Urinary bladder (tissue), 4 donors: ENCODE measurements around the gene NR1D2. TPM values are rescaled to one million over a fixed set of nuclear protein-coding genes. Genes with fewer than 3 reads are reported as not detected.
A peak's percentile ranks its signal among the peaks of the same experiment; 100 is the strongest.

Experiments used
- DNase-seq: peaks from one replicate; pipeline ENCODE4 v3.0.0-alpha.2; 2015; ENCODE audit errors: extremely low spot score
- H3K27ac ChIP-seq: one replicate; pipeline ENCODE4 v1.5.1; 2013; ENCODE audit warnings: low read depth, mild to moderate bottlenecking, moderate library complexity
- H3K36me3 ChIP-seq: one replicate; pipeline ENCODE4 v1.6.1; 2013; ENCODE audit warnings: mild to moderate bottlenecking, moderate library complexity; ENCODE audit not compliant: insufficient read depth
- H3K4me1 ChIP-seq: one replicate; pipeline ENCODE4 v1.6.1; 2013; ENCODE audit warnings: mild to moderate bottlenecking, moderate library complexity; ENCODE audit not compliant: insufficient read depth
- H3K4me3 ChIP-seq: one replicate; pipeline ENCODE4 v1.5.1; 2013; ENCODE audit warnings: low read depth, low read length
- WGBS: extraction: QIAGEN DNeasy Blood & Tissue Kit; methylation state at CpG from one replicate; pipeline ENCODE4 v1.1.7; 2013; 5-methylcytosine and 5-hydroxymethylcytosine counted together
- polyA plus RNA-seq: library from polyadenylated mRNA; stranded (reverse); fragments of 200-250 nt; gene quantifications from one replicate; pipeline ENCODE4 v1.2.3, GENCODE V29; 2013
- total RNA-seq: library from RNA; depleted of rRNA; stranded (reverse); fragments of >200 nt; gene quantifications from one replicate; pipeline ENCODE4 v1.2.3, GENCODE V29; 2014
- donor health status: healthy with polysubstance abuse.
- donor health status: healthy.

Gene NR1D2
- total and polyA plus RNA-seq, 2 donors, result 16.6 to 64.0 TPM

DNA sequence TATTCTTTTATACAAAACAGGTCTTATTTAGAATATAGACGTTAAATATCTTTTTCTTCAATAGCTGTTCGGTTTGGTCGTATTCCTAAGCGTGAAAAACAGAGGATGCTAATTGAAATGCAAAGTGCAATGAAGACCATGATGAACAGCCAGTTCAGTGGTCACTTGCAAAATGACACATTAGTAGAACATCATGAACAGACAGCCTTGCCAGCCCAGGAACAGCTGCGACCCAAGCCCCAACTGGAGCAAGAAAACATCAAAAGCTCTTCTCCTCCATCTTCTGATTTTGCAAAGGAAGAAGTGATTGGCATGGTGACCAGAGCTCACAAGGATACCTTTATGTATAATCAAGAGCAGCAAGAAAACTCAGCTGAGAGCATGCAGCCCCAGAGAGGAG, 16.8 kb downstream of the NR1D2 start:
- no peak overlapping the region for H3K4me3 ChIP-seq
- DNase-seq, result no peak
- WGBS, result 94% methylated on average over 5 of the region's 5 CpGs
- H3K36me3 ChIP-seq, result no peaks in the 10 kb centered on the region
- H3K4me1 ChIP-seq, result no peaks in the 10 kb centered on the region
- H3K27ac ChIP-seq, result no peak overlapping the region

DNA sequence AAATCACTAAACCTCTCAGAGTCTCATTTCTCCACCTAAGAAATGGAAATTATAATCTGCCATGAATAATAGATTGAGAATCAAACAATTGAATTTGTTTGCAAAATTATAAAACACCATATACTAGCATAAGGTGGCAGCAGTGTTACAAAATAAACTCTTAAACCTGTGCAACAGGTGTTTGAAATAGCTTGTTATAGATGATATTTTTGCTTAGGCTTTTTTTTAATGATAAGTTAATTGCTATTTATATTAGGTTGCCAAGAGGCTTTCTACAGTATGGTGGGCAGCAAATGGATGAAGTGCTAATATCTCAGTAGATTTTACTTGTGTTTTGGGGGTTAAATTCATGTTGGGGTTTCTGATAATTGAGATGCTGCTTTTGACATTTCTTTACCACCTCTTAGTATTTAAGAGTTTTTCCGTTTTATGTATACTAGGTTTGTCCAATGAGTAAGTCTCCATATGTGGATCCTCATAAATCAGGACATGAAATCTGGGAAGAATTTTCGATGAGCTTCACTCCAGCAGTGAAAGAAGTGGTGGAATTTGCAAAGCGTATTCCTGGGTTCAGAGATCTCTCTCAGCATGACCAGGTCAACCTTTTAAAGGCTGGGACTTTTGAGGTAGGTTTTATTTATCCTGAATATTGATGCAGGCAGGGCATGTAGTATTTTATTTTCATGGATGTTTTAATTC, 19.6 kb downstream of the NR1D2 start:
- no peak for DNase-seq
- 59% methylated on average over 3 of the region's 3 CpGs for WGBS
- no peak overlapping the region for H3K27ac ChIP-seq
- no peak overlapping the region for H3K4me3 ChIP-seq
- H3K4me1 ChIP-seq, result no peaks in the 10 kb centered on the region
- H3K36me3 ChIP-seq, result peaks cover 2% of the 10 kb centered on the region

DNA sequence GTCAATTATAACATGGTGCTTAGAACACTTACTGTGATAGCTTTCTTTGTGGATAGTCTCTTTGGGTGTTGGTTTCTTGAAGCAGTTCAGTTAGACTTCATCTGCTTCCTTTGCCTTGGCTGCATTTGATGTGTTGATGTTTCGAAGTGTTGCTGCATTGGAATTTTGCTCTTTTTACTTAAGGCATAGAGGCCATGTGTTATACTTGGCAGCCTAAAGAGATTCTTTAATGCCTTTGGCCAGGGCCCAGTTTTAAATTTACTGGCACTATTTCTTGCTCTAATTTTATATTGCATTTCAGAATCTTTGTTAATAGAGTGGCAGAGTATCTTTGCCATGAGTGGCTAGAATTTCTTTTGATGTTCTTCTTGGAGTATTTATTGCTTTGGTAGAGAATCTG, 21.2 kb downstream of the NR1D2 start:
- peak overlapping the region; percentile 23 for H3K27ac ChIP-seq

DNA sequence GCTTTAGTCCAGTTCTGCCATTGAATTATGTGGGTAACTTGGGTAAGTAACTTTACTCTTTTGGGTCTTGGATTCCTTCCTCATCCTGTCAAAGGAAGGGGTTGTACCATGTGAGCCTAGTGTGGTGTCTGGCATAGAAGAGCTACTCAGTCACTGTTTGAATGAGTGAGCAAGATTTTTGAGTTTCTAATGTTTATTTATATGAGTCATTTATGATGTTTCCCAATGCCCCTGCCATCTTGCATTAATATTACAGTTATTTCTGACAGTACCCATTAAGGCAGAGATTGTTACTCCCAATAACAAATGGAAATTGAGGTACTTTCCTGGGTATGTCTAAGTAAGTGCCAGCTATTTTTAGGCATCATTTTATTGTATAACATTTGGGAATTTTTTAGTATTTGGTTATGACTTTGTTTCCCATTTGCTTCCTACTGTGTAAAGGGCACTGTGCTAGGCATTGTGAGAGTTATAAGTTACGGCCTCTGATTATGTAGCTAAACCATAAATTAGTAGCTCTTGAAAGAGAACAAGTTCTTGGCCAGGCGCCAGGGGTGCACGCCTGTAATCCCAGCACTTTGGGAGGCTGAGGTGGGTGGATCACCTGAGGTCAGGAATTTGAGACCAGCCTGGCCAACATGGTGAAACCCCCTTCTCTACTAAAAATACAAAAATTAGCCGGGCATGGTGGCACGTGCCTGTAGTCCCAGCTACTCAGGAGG, 23.5 kb downstream of the NR1D2 start:
- H3K4me3 ChIP-seq, result no peak overlapping the region
- H3K4me1 ChIP-seq, result no peaks in the 10 kb centered on the region
- 85% methylated on average over 5 of the region's 5 CpGs for WGBS
- no peak for DNase-seq
- H3K27ac ChIP-seq, result peak overlapping the region; percentile 10
- peaks cover 2% of the 10 kb centered on the region for H3K36me3 ChIP-seq

More for the DNA sequence above, 21.2 kb downstream of the NR1D2 start:
- H3K4me3 ChIP-seq, result no peak overlapping the region
- WGBS, result 68% methylated on average over 1 of the region's 1 CpG
- no peaks in the 10 kb centered on the region for H3K4me1 ChIP-seq
- H3K36me3 ChIP-seq, result peaks cover 2% of the 10 kb centered on the region
- DNase-seq, result no peak

DNA sequence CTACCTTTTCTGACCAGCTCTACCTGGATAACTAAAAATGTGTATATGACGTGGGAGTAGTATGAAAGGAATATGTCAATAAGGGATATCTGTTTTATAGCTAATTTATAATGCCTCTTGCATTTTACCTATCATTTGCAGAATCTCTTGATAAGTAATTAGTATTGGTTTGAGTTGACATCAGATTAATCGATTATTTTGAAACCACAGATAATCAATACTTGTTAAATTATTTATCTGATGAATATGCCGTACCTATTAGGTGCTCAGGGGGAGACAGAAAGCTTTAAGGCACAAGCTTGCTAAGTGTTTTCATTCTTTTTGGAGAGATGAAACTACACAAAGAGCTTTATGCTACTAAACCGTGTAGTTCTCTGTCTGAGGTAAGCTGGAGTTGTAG, 24.3 kb downstream of the NR1D2 start:
- no peak overlapping the region for H3K4me3 ChIP-seq
- peaks cover 2% of the 10 kb centered on the region for H3K36me3 ChIP-seq
- H3K27ac ChIP-seq, result no peak overlapping the region
- no peak for DNase-seq
- no peaks in the 10 kb centered on the region for H3K4me1 ChIP-seq
- WGBS, result 94% methylated on average over 4 of the region's 4 CpGs

DNA sequence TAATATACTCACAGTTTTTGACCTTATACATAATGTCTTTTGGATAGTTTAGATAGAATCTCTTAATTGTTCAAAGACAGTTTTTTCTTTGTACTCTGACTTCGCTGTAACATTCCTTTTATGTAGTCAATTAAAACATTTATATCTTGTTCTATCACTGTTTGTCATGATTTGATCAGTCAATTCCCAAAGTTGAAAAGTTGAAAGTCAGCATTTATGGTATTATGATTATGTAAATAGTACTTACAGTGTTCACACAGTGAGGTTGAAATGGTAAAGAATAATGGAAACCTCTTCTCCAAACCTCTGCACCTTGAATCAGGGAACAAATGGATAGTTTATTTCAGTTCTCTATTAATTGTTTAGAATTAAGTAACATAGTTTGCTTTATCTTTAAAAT, 26.6 kb downstream of the NR1D2 start:
- Histone ChIP-seq H3K36me3 (peaks cover 2% of the 10 kb centered on the region), H3K4me3 (no peak overlapping the region), H3K4me1 (no peaks in the 10 kb centered on the region), H3K27ac (no peak overlapping the region)
- DNase-seq, result no peak
- WGBS, result 86% methylated on average over 1 of the region's 1 CpG

DNA sequence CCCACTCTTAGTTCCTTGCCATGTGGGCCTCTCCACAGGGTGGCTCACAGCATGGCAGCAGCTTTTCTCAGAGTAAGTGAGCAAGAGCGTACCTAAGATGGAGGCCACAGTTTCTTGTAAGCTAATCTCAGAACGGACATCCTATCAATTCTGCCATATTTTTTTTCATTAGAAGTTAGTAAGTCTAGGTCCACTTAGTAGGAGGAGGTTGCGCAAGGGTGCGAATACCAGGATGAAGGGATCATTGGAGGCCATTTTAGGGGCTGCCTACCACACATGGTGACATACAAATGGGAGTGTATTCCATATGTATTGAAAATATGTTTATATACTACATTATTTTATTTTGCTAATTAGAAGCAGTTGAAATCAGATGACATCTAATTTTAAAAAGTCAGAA, 31.5 kb downstream of the NR1D2 start:
- DNase-seq, result no peak
- H3K4me1 ChIP-seq, result no peaks in the 10 kb centered on the region
- no peak overlapping the region for H3K27ac ChIP-seq
- 88% methylated on average over 4 of the region's 4 CpGs for WGBS
- no peak overlapping the region for H3K4me3 ChIP-seq
- H3K36me3 ChIP-seq, result no peaks in the 10 kb centered on the region

DNA sequence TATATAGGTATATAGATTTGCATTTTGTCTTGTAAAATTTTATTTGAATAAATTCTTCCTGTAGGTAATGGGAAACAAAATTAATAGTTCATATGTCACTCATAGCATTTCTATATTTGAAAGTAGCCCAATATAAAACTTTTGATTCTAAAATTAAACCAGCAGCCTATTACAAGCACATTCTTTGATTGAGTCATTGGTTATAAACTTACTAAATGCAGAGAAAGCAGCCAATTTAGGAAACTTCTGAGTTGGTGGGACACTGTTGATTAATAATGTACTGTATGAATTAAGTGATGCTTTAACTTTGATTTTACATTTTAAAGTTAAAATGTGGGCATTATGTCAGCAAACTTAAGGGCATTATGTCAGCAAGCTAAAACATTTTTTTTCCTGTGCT, 34.5 kb downstream of the NR1D2 start:
- Histone ChIP-seq H3K36me3 (no peaks in the 10 kb centered on the region), H3K4me3 (no peak overlapping the region), H3K4me1 (no peaks in the 10 kb centered on the region), H3K27ac (no peak overlapping the region)
- no peak for DNase-seq

DNA sequence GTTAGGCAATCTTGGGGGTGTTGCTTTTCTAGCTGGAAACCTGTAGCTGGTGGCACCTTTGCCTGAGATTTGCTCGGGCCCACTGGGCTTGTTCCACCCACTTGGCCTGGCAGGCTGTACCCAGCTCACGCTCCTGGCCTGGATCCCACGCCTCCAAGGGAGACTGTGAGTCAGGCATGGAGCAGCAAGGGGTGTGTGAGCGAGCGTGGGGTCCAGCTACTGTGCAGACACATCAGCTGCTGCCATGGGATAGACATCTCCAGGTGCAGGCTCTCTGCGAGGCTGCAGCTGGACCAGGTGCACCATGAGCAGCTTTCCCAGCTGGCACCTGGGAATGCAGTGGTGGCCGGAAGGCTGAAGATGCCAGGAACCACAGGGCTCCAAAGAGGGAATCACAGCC, 36.0 kb downstream of the NR1D2 start:
- no peak for DNase-seq
- Histone ChIP-seq H3K4me1 (no peaks in the 10 kb centered on the region), H3K27ac (no peak overlapping the region), H3K36me3 (no peaks in the 10 kb centered on the region), H3K4me3 (no peak overlapping the region)
- 92% methylated on average over 7 of the region's 7 CpGs for WGBS

DNA sequence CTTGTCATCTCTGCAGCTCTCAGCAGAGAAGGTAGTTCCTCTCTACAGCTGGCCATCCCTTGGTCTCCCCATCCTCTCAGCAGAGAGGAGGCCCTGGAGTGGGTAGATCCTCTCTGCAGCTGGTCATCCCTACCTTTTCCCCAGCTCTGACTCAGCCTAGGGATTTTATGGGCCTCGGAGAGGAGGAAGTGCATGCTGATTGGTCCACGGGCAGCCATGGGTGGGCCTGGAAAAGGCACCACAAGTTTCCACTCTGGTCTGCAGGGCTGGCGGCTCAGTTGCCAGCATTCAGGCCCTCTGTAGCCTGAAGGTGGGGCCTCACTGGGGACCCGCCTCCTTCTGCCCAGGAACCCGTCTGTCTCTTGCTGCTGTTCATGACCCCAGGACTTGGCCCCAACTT, 36.9 kb downstream of the NR1D2 start:
- WGBS, result 79% methylated on average over 5 of the region's 5 CpGs
- Histone ChIP-seq H3K36me3 (no peaks in the 10 kb centered on the region), H3K27ac (no peak overlapping the region), H3K4me3 (no peak overlapping the region), H3K4me1 (no peaks in the 10 kb centered on the region)
- DNase-seq, result no peak

DNA sequence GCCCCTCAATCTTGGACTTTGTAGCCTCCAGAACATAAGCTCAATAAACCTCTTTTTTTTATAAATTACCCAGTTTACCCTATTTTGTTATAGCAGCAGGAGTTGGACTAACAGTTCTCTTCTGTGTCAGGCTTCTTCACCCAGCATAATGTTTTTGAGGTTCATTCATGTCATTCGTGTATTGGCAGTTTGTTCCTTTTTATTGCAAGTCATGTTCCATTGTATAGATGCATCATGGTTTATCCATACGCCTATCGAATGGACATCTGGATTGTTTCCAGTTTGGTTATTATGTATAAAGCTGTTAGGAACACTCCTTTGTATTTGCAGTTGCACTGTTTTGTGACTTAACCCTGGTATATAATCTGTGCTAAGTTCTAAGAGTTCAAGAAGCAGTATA, 39.8 kb downstream of the NR1D2 start:
- 95% methylated on average over 3 of the region's 3 CpGs for WGBS
- H3K4me3 ChIP-seq, result no peak overlapping the region
- DNase-seq, result no peak
- H3K4me1 ChIP-seq, result no peaks in the 10 kb centered on the region
- H3K27ac ChIP-seq, result no peak overlapping the region
- H3K36me3 ChIP-seq, result no peaks in the 10 kb centered on the region

DNA sequence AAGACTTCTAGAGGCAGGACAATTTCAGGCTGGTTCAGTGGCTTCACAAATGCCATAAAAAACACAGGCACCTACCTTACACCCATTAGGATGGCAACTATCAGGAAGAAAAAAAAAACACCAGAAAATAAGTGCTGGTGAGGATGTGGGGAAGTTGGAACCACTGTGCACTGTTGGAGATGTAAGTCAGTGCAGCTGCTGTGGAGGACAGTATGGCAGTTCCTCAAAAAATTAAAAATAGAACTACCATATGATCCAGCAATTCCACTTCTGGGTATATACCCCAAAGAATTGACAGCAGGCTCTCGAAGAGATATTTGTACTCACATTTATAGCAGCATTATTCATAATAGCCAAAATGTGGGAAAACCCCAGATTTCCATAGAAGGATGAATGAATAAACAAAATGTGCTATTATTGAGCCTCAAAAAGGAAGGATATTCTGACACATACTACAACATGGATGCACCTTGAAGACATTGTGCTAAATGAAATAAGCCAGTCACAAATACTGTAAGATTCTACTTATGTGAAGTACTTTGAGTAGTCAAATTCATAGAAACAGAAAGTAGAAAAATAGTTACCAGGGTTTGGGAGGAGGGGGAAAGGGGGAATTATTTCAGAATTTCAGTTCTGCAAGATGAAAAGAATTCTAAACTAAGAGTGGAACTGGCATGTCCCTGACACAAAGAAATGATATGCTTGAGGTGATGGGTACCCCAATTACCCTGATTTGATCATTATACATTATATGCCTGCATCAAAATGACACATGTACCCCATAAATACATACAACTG, 40.9 kb downstream of the NR1D2 start:
- Histone ChIP-seq H3K36me3 (no peaks in the 10 kb centered on the region), H3K27ac (no peak overlapping the region), H3K4me1 (no peaks in the 10 kb centered on the region), H3K4me3 (no peak overlapping the region)
- 69% methylated on average over 1 of the region's 1 CpG for WGBS
- DNase-seq, result no peak

DNA sequence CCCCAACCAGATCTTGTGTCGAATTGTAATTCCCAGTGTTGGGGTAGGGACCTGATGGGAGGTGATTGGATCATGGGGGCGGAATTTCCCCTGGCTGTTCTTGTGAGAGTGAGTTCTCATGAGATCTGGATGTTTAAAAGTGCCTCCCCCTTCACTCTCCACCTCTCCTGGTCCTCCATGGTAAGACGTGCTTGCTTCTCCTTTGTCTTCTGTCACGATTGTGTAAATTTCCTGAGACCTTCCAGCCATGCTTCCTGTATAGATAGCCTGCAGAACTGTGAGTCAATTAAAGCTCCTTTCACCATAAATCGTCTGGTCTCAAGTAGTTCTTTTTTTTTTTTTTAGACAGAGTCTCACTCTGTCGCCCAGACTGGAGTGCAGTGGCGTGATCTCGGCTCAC, 42.3 kb downstream of the NR1D2 start:
- DNase-seq, result no peak
- Histone ChIP-seq H3K4me1 (no peaks in the 10 kb centered on the region), H3K4me3 (no peak overlapping the region), H3K36me3 (no peaks in the 10 kb centered on the region), H3K27ac (no peak overlapping the region)
- WGBS, result 82% methylated on average over 8 of the region's 8 CpGs

DNA sequence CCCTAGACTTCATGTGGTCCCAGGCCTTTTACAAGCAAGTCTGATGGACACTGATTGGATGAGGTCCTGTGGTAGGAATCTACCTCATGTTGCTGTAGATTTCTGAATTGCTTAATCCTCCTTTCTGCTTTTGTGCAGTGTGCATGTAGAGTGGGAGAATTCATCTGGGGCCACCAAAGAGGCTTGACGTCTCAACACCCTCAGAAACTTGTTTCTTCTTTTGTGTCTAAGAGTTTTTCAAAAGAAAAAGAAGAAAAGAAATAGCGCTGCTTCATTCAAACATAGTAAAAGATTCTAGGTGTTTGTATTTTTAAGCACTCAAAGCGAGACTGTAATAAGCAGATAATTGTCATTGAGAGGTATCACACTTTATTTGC, 46.2 kb downstream of the NR1D2 start:
- no peak for DNase-seq

More for the DNA sequence above, 46.2 kb downstream of the NR1D2 start:
- 89% methylated on average over 3 of the region's 3 CpGs for WGBS
- Histone ChIP-seq H3K4me3 (no peak overlapping the region), H3K36me3 (no peaks in the 10 kb centered on the region), H3K4me1 (no peaks in the 10 kb centered on the region), H3K27ac (no peak overlapping the region)
